Transverse colon (tissue), 4 donors: Measurements from ENCODE around the gene MACO1. TPM values are rescaled to one million over a fixed set of nuclear protein-coding genes. Genes with fewer than 3 reads are reported as not detected.

Source experiments
- DNase-seq: peaks from one replicate; pipeline ENCODE4 v3.0.0-alpha.2; 2019
- H3K27ac ChIP-seq, 4 donors: fragments of 200-600 bp; sonication (generic); 2 replicates each; pipeline ENCODE4 v1.5.1; 2016 to 2018; ENCODE audit warnings: inconsistent platforms in 4 of 4
- H3K27me3 ChIP-seq: fragments of 200-600 bp; sonication (generic); 2 replicates; pipeline ENCODE4 v1.5.1; 2017; ENCODE audit warnings: inconsistent platforms
- H3K36me3 ChIP-seq, 4 donors: fragments of 200-600 bp; sonication (generic); 2 replicates each; pipeline ENCODE4 v1.5.1; 2017 to 2019; ENCODE audit warnings: inconsistent platforms in 4 of 4
- H3K4me1 ChIP-seq, 4 donors: fragments of 200-600 bp; sonication (generic); 2 replicates each; pipeline ENCODE4 v1.5.1; 2017 to 2020; ENCODE audit warnings: inconsistent platforms in 4 of 4
- H3K4me3 ChIP-seq, 4 donors: fragments of 200-600 bp; sonication (generic); 1 replicate in 1 of 4; 2 replicates in 3 of 4; pipeline versions ENCODE4 v1.5.1 to v1.6.1; 2017 to 2019; ENCODE audit warnings: inconsistent platforms in 4 of 4
- H3K9me3 ChIP-seq, 2 donors: fragments of 200-600 bp; sonication (generic); 2 replicates each; pipeline ENCODE4 v1.5.1; 2017 to 2019; ENCODE audit warnings: inconsistent platforms in 2 of 2
- CTCF ChIP-seq, 5 experiments: fragments of 200-600 bp in 3 of 5; fragments of 450-650 bp in 2 of 5; sonication (generic) in 3 of 5; IDR thresholded peaks; 1 replicate in 2 of 5; 2 replicates in 3 of 5; pipeline ENCODE4 v1.5.1; 2016 to 2017; ENCODE audit warnings: antibody characterized with exemption in 5 of 5, inconsistent platforms in 3 of 5, mild to moderate bottlenecking in 2 of 5, moderate library complexity in 1 of 5
- EP300 ChIP-seq: sonication (generic); formaldehyde crosslinking; IDR thresholded peaks from one replicate; pipeline ENCODE4 v1.6.1; 2017; ENCODE audit warnings: antibody characterized with exemption, low read depth
- POLR2A ChIP-seq: fragments of 450-650 bp; IDR thresholded peaks from one replicate; pipeline ENCODE4 v1.6.1; 2016; ENCODE audit warnings: antibody characterized with exemption, mild to moderate bottlenecking, moderate library complexity
- POLR2AphosphoS5 ChIP-seq, 3 donors: sonication (generic); formaldehyde crosslinking; IDR thresholded peaks; one replicate each; pipeline ENCODE4 v1.6.1; 2016; ENCODE audit warnings: antibody characterized with exemption in 3 of 3
- WGBS, 2 donors: methylation state at CpG; one replicate each; pipeline ENCODE4 v1.1.5; 2018; ENCODE audit warnings: low coverage in 1 of 2; 5-methylcytosine and 5-hydroxymethylcytosine counted together
- in situ Hi-C, 4 donors: fragments of 200-750 bp; cut with MboI; loops; one replicate each; pipeline versions ENCODE4 v1.15.0 to v1.15.1; 2017; ENCODE audit warnings: low sequenced_read_pairs in 3 of 4, low pct_ligation_motif_present in 1 of 4, low pct_unique_long_range_greater_than_20kb in 1 of 4
- intact Hi-C: fragments of 100-400 bp; cut with DNase I; formaldehyde crosslinking; loops from one replicate; pipeline ENCODE4 v1.15.1; 2023; ENCODE audit warnings: low total_unique reads
- total RNA-seq, 4 donors: library from RNA; depleted of rRNA; stranded (reverse); fragments of >200 nt; gene quantifications; one replicate each; pipeline ENCODE4 v1.1.0, GENCODE V29; 2016

The MACO1 gene
- total RNA-seq, 4 donors from 2014 or later: 11.3 to 24.9 (median 19.0) TPM

GRCh38 chr1:25432749-25433388 is 2.2 kb downstream of the MACO1 start:
- no peaks in the 10 kb centered on the region for H3K27me3 ChIP-seq
- in situ Hi-C loops (no loop called here), intact Hi-C loops (no loop called here)
- DNase-seq: no peak
- H3K27ac ChIP-seq: peak overlapping the region in 3 of 4 donors; percentile 36 to 97 (median 37)
- no peaks in the 10 kb centered on the region for H3K36me3 ChIP-seq
- no peaks in the 10 kb centered on the region for H3K9me3 ChIP-seq
- peaks cover 24 to 59% (median 29%) of the 10 kb centered on the region in 4 donors for H3K4me1 ChIP-seq
- 70 to 80% methylated on average over 6 of the region's 6 CpGs for WGBS, 2 donors
- TF ChIP-seq POLR2A (no peak), EP300 (no peak), POLR2AphosphoS5 (IDR thresholded peaks at IDR 0.05) (no peak), CTCF (IDR thresholded peaks at IDR 0.05) (no peak)
- H3K4me3 ChIP-seq: peak overlapping the region in 1 of 4 donors; percentile 100

DNA sequence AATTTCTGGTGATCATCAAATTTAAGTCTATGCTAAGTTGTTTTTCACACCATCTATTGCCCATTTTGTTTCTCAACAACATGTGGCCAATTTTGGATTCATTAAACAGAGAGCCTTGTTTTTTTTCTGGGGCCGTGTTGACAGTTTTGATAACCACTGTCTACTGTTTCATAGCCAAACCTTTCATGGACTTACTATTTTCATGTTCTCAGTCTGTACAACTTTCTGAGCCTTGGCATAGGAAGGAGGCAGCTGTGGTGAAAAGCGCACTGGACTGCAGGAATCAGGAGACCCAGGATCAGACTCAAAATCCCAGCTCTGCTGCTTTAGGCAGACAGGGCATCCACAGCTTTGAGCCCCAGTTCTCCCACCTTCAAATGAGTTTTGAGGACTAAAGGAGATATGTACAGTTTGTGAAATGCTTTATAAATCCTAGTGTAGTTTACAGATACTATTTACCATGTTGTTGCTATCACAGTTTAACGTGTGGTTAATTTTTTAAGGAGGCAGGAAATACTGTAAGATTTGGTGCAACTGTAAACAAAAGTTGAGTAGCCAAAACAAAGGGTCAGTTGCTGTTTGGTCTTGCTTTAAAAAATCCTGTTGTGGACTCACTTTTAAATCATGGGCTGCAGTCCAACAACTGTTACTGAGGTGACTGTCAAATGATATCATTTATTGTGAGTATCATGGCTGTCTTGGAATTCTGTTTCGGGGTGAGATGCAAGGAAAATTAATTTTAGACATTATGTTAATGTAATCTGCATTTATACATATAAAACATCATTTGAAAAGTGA is 2.9 kb downstream of the MACO1 start:
- no peaks in the 10 kb centered on the region for H3K27me3 ChIP-seq
- no peak overlapping the region for H3K4me3 ChIP-seq
- DNase-seq: no peak
- WGBS, 2 donors: 66 to 67% methylated on average over 4 of the region's 4 CpGs
- peak overlapping the region in 3 of 4 donors; percentile 10 to 37 (median 36) for H3K27ac ChIP-seq
- intact Hi-C loops: no loop called here
- peaks cover 24 to 59% (median 29%) of the 10 kb centered on the region in 4 donors for H3K4me1 ChIP-seq
- H3K9me3 ChIP-seq: no peaks in the 10 kb centered on the region
- H3K36me3 ChIP-seq: no peaks in the 10 kb centered on the region
- in situ Hi-C loops: no loop called here
- no peak for TF ChIP-seq POLR2A
- no peak for TF ChIP-seq CTCF (IDR thresholded peaks at IDR 0.05)
- TF ChIP-seq EP300: no peak
- no peak for TF ChIP-seq POLR2AphosphoS5 (IDR thresholded peaks at IDR 0.05)

DNA sequence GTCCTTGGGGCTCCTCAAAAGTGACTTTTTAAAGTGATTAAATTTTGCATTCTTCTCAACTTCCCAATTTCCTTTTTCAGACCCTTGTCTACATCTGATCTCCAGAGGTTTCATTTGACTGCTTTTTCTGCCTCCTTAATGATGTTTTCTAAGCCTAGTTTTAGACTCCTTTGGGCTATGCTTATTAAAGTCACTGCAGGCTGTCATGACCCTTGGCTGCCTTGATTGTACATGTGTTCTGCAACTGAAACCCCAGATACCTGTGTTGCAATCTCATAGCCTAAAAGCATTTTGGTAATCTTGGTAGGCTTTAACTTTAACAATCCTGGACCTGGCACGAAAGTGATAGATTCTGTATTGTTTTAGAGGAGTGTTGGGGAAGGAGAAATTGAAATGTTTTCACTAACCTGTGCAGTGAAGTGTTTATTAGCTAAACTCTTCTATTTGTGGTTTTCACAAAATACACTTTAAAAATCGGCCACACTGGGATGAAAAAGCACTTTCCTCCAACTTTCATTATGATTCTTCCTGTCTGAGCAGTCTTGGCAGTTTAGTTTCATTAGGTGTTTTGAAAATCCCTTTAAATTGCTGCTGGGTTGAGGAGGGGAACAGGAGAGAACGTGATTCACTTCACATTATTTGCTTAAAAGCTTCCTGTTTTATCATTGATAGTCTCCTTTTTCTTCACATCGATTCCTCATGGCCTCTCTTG is 4.9 kb downstream of the MACO1 start:
- Histone ChIP-seq H3K9me3 (no peaks in the 10 kb centered on the region), H3K4me3 (no peak overlapping the region), H3K4me1 (peaks cover 24 to 52% (median 29%) of the 10 kb centered on the region in 4 donors), H3K27me3 (no peaks in the 10 kb centered on the region), H3K36me3 (no peaks in the 10 kb centered on the region), H3K27ac (peak overlapping the region; percentile 2 to 40 (median 23))
- in situ Hi-C loops: no loop called here
- TF ChIP-seq POLR2AphosphoS5 (IDR thresholded peaks at IDR 0.05) (no peak), POLR2A (no peak), EP300 (no peak), CTCF (IDR thresholded peaks at IDR 0.05) (no peak)
- WGBS, 2 donors: 18 to 43% methylated on average over 3 to 4 of the region's 4 CpGs
- DNase-seq: no peak
- intact Hi-C loops: no loop called here

GRCh38 chr1:25437672-25438071 is 7.0 kb downstream of the MACO1 start:
- WGBS, 2 donors: 96 to 100% methylated on average over 4 to 8 of the region's 8 CpGs
- Histone ChIP-seq H3K27ac (no peak overlapping the region), H3K4me3 (no peak overlapping the region), H3K9me3 (no peaks in the 10 kb centered on the region), H3K27me3 (no peaks in the 10 kb centered on the region), H3K36me3 (no peaks in the 10 kb centered on the region), H3K4me1 (peaks cover 19 to 43% (median 23%) of the 10 kb centered on the region in 4 donors)
- in situ Hi-C loops (no loop called here), intact Hi-C loops (no loop called here)
- TF ChIP-seq POLR2A: no peak
- TF ChIP-seq EP300: no peak
- no peak for TF ChIP-seq POLR2AphosphoS5 (IDR thresholded peaks at IDR 0.05)
- no peak for TF ChIP-seq CTCF (IDR thresholded peaks at IDR 0.05)
- no peak for DNase-seq
